ENCODE data around the gene CD4.
"Not testable (repeated sequence)": the region's sequence is repeated elsewhere in the genome, so short reads cannot be mapped to it uniquely, and the experiment has no call there.

The CD4 gene

GRCh38 chr12:6860116-6860515 lies 70.8 kb downstream of the CD4 start:
- peak in 1 of 10 donors; percentile 39 for DNase-seq

GRCh38 chr12:6860942-6861341 lies 71.6 kb downstream of the CD4 start:
- peak in 1 of 10 donors; percentile 37 for DNase-seq

More at GRCh38 chr12:6860116-6860515, 70.8 kb downstream of the CD4 start:
- intact Hi-C loops (cut with DNase I), result no loop called here

GRCh38 chr12:6861391-6861790 lies 72.1 kb downstream of the CD4 start:
- intact Hi-C loops (cut with DNase I), result no loop called here

More at GRCh38 chr12:6860942-6861341, 71.6 kb downstream of the CD4 start:
- intact Hi-C loops (cut with DNase I), result no loop called here

GRCh38 chr12:6863033-6863432 lies 73.7 kb downstream of the CD4 start:
- peak in 1 of 10 donors; percentile 15 for DNase-seq
- intact Hi-C loops (cut with DNase I), result no loop called here

More at GRCh38 chr12:6861391-6861790, 72.1 kb downstream of the CD4 start:
- DNase-seq, result peak in 1 of 10 donors; percentile 61

GRCh38 chr12:6863586-6864321 lies 74.4 kb downstream of the CD4 start:
- intact Hi-C loops (cut with DNase I), result no loop called here
- DNase-seq, result no peak

GRCh38 chr12:6865307-6865706 lies 76.0 kb downstream of the CD4 start:
- DNase-seq; intact Hi-C loops (cut with DNase I): not testable (repeated sequence)

GRCh38 chr12:6866163-6866919 lies 77.0 kb downstream of the CD4 start:
- intact Hi-C loops (cut with DNase I), result loop anchor here (2.0 kb wide), 1 partner anchor 38 kb away; the partner anchor contains the start of gene LRRC23
- no peak for DNase-seq

GRCh38 chr12:6866920-6867412 lies 77.6 kb downstream of the CD4 start:
- peak in 3 of 10 donors; percentile 20 to 86 (median 73) for DNase-seq
- intact Hi-C loops (cut with DNase I), result loop anchor here (2.0 kb wide), 1 partner anchor 38 kb away; the partner anchor contains the start of gene LRRC23

GRCh38 chr12:6867413-6868210 lies 78.3 kb downstream of the CD4 start, which contains the start of gene TPI1:
TSS of gene TPI1 (plus strand) at chr12:6867531. CDS start at chr12:6867567, 36 bp downstream.
- DNase-seq, result peak; percentile 75 to 98 (median 88)
- intact Hi-C loops (cut with DNase I), result loop anchor here (2.0 kb wide), 1 partner anchor 37 kb away; the partner anchor contains the start of gene LRRC23

GRCh38 chr12:6868211-6869048 lies 79.1 kb downstream of the CD4 start:
- intact Hi-C loops (cut with DNase I), result no loop called here
- DNase-seq, result peak in 1 of 10 donors; percentile 50

- peak; percentile 48 to 96 (median 80) for DNase-seq
- intact Hi-C loops (cut with DNase I), result no loop called here
Measured at GRCh38 chr12:6869049-6870021, 80.0 kb downstream of the CD4 start.

GRCh38 chr12:6870304-6870703 lies 81.0 kb downstream of the CD4 start:
- peak in 1 of 10 donors; percentile 7 for DNase-seq
- intact Hi-C loops (cut with DNase I), result not testable (repeated sequence)
